ENCODE results near the gene NMD3. TPM values are rescaled to one million over a fixed set of nuclear protein-coding genes. Genes with fewer than 3 reads are reported as not detected.

The NMD3 gene
- polyA plus RNA-seq, 1 of the 3 experiments (the other 2 are of a cell fraction) = 15.1 TPM

GRCh38 chr3:161208931-161209330 lies 12.2 kb upstream of the NMD3 start:
- Histone ChIP-seq H2AFZ (ENCODE audit: low read depth) (no peak overlapping the region), H3K36me3 (replicated peaks in 1 of 2; ENCODE audit: control insufficient read depth in 1 of 2, insufficient read depth in 2 of 2, low read length in 1 of 2) (no peaks in the 10 kb centered on the region), H3K9ac (no peak overlapping the region), H3K27ac (ENCODE audit: low read depth in 2 of 2, low read length in 1 of 2) (no peak overlapping the region), H4K20me1 (ENCODE audit: insufficient read depth) (no peaks in the 10 kb centered on the region), H3K4me3 (ENCODE audit: low read depth in 2 of 2, low read length in 1 of 2) (no peak overlapping the region), H3F3A (replicated peaks; ENCODE audit: insufficient read depth) (no peaks in the 10 kb centered on the region), H3K4me1 (ENCODE audit: control insufficient read depth in 1 of 2, insufficient read depth in 2 of 2, low read depth in 1 of 2, low read length in 1 of 2) (no peaks in the 10 kb centered on the region), H3K79me2 (ENCODE audit: insufficient read depth) (no peaks in the 10 kb centered on the region), H3K27me3 (ENCODE audit: insufficient read depth) (no peaks in the 10 kb centered on the region), H3K4me2 (no peak overlapping the region), H3K9me2 (peaks cover 3% of the 10 kb centered on the region; the same call in 1 of the 2 replicates), H3K9me3 (no peaks in the 10 kb centered on the region)
- no peak for DNase-seq
- ChIA-PET CTCF (no interaction called here), POLR2A (no interaction called here)
- WGBS (ENCODE audit: low lambda C conversion rate) = 49% methylated on average over 4 of the region's 4 CpGs
- no peak for TF ChIP-seq FOSL2 (IDR thresholded peaks at IDR 0.05; ENCODE audit: borderline replicate concordance, low read depth)
- no peak for TF ChIP-seq ELF1 (IDR thresholded peaks at IDR 0.05)
- TF ChIP-seq GATA2 (CRISPR knock-in tag; IDR thresholded peaks at IDR 0.05) = no peak
- no peak for TF ChIP-seq JUND (IDR thresholded peaks at IDR 0.05)
- no peak for TF ChIP-seq RFX5 (IDR thresholded peaks at IDR 0.05; ENCODE audit: low read length)
- no peak for TF ChIP-seq REST (IDR thresholded peaks at IDR 0.05; ENCODE audit: low read depth, low read length)
- no peak for TF ChIP-seq SIN3A (IDR thresholded peaks at IDR 0.05; ENCODE audit: borderline replicate concordance, low read depth, low read length)
- TF ChIP-seq FOXM1 (IDR thresholded peaks at IDR 0.05; ENCODE audit: low read depth) = no peak
- no peak for TF ChIP-seq RAD21 (IDR thresholded peaks at IDR 0.05; ENCODE audit: low read length)
- no peak for TF ChIP-seq FOXJ3 (CRISPR knock-in tag; IDR thresholded peaks at IDR 0.05)
- no peak for TF ChIP-seq TCF12 (IDR thresholded peaks at IDR 0.05)
- TF ChIP-seq ZBTB33 (IDR thresholded peaks at IDR 0.05; ENCODE audit: borderline replicate concordance, low read depth) = no peak
- no peak for TF ChIP-seq CTCF (IDR thresholded peaks at IDR 0.05)
- no peak for TF ChIP-seq POLR2AphosphoS5 (IDR thresholded peaks at IDR 0.05; ENCODE audit: low read depth, low read length)
- no peak for TF ChIP-seq NFIC (IDR thresholded peaks at IDR 0.05; ENCODE audit: borderline replicate concordance)
- no peak for TF ChIP-seq RXRA (IDR thresholded peaks at IDR 0.05; ENCODE audit: borderline replicate concordance, low read depth)
- TF ChIP-seq MAX (IDR thresholded peaks at IDR 0.05; ENCODE audit: low read depth) = no peak
- TF ChIP-seq RCOR1 (IDR thresholded peaks at IDR 0.05; ENCODE audit: low read length) = no peak
- TF ChIP-seq MXI1 (IDR thresholded peaks at IDR 0.05; ENCODE audit: low read depth, low read length) = no peak

All from SK-N-SH (cell line).